ENCODE measurements around the gene IL21R.
A peak's percentile ranks its signal among the peaks of the same experiment; 100 is the strongest.

Gene IL21R

GRCh38 chr16:27429981-27430441 lies 28.0 kb downstream of the IL21R start:
- peaks cover 78% of the 10 kb centered on the region for H3K4me1 ChIP-seq (ENCODE audit: control insufficient read depth, low read length)
- peaks cover 17% of the 10 kb centered on the region for H3F3A ChIP-seq (ENCODE audit: control insufficient read depth, insufficient read depth)
- H3K27ac ChIP-seq (ENCODE audit: low read depth, low read length): no peak overlapping the region
- peaks cover 34% of the 10 kb centered on the region for H3K79me2 ChIP-seq (ENCODE audit: control insufficient read depth, low read length)
- no peak for TF ChIP-seq CTCF (IDR thresholded peaks at IDR 0.05; ENCODE audit: low read depth, low read length, poor library complexity, severe bottlenecking)
- TF ChIP-seq EZH2phosphoT487 (IDR thresholded peaks at IDR 0.05; ENCODE audit: borderline replicate concordance, low read length): no peak
- no peaks in the 10 kb centered on the region for H3K9me3 ChIP-seq (ENCODE audit: control insufficient read depth, insufficient read depth, low read length)
- peak overlapping the region; percentile 84; the same call in 1 of the 2 replicates for H3K4me3 ChIP-seq (ENCODE audit: low read length)
- H3K4me2 ChIP-seq (ENCODE audit: low read length): peak overlapping the region; percentile 90
- peaks cover 72% of the 10 kb centered on the region for H3K36me3 ChIP-seq (ENCODE audit: control insufficient read depth, low read length)
- H4K20me1 ChIP-seq (ENCODE audit: control insufficient read depth, insufficient read depth, low read depth, low read length): peaks cover 3% of the 10 kb centered on the region; the same call in 1 of the 2 replicates
- H3K27me3 ChIP-seq (ENCODE audit: control insufficient read depth, low read length): no peaks in the 10 kb centered on the region
- H3K9me2 ChIP-seq (replicated peaks; ENCODE audit: control insufficient read depth, low read length): no peaks in the 10 kb centered on the region

- peaks cover 34% of the 10 kb centered on the region for H3K79me2 ChIP-seq (ENCODE audit: control insufficient read depth, low read length)
- H3K27ac ChIP-seq (ENCODE audit: low read depth, low read length): no peak overlapping the region
- TF ChIP-seq EZH2phosphoT487 (IDR thresholded peaks at IDR 0.05; ENCODE audit: borderline replicate concordance, low read length): no peak
- TF ChIP-seq CTCF (IDR thresholded peaks at IDR 0.05; ENCODE audit: low read depth, low read length, poor library complexity, severe bottlenecking): no peak
- no peaks in the 10 kb centered on the region for H3K27me3 ChIP-seq (ENCODE audit: control insufficient read depth, low read length)
- peak overlapping the region; percentile 90 for H3K4me2 ChIP-seq (ENCODE audit: low read length)
- H4K20me1 ChIP-seq (ENCODE audit: control insufficient read depth, insufficient read depth, low read depth, low read length): peaks cover 3% of the 10 kb centered on the region; the same call in 1 of the 2 replicates
- H3K4me1 ChIP-seq (ENCODE audit: control insufficient read depth, low read length): peaks cover 73% of the 10 kb centered on the region
- H3K9me3 ChIP-seq (ENCODE audit: control insufficient read depth, insufficient read depth, low read length): no peaks in the 10 kb centered on the region
- H3K4me3 ChIP-seq (ENCODE audit: low read length): peak overlapping the region; percentile 84; the same call in 1 of the 2 replicates
- H3F3A ChIP-seq (ENCODE audit: control insufficient read depth, insufficient read depth): peaks cover 17% of the 10 kb centered on the region
- H3K9me2 ChIP-seq (replicated peaks; ENCODE audit: control insufficient read depth, low read length): no peaks in the 10 kb centered on the region
- peaks cover 74% of the 10 kb centered on the region for H3K36me3 ChIP-seq (ENCODE audit: control insufficient read depth, low read length)
Observed at GRCh38 chr16:27430512-27430911, 28.5 kb downstream of the IL21R start.

- Histone ChIP-seq H3K36me3 (ENCODE audit: control insufficient read depth, low read length) (peaks cover 76% of the 10 kb centered on the region), H3K4me3 (ENCODE audit: low read length) (no peak overlapping the region; the same call in 1 of the 2 replicates), H3K27ac (ENCODE audit: low read depth, low read length) (no peak overlapping the region), H3K79me2 (ENCODE audit: control insufficient read depth, low read length) (peaks cover 34% of the 10 kb centered on the region), H4K20me1 (ENCODE audit: control insufficient read depth, insufficient read depth, low read depth, low read length) (peaks cover 3% of the 10 kb centered on the region; the same call in 1 of the 2 replicates), H3K9me2 (replicated peaks; ENCODE audit: control insufficient read depth, low read length) (no peaks in the 10 kb centered on the region), H3K9me3 (ENCODE audit: control insufficient read depth, insufficient read depth, low read length) (no peaks in the 10 kb centered on the region), H3K4me2 (ENCODE audit: low read length) (peak overlapping the region; percentile 90), H3F3A (ENCODE audit: control insufficient read depth, insufficient read depth) (peaks cover 14% of the 10 kb centered on the region), H3K4me1 (ENCODE audit: control insufficient read depth, low read length) (peaks cover 68% of the 10 kb centered on the region), H3K27me3 (ENCODE audit: control insufficient read depth, low read length) (no peaks in the 10 kb centered on the region)
- TF ChIP-seq CTCF (IDR thresholded peaks at IDR 0.05; ENCODE audit: low read depth, low read length, poor library complexity, severe bottlenecking) (no peak), EZH2phosphoT487 (IDR thresholded peaks at IDR 0.05; ENCODE audit: borderline replicate concordance, low read length) (no peak)
Observed at GRCh38 chr16:27430923-27431484, 29.0 kb downstream of the IL21R start.
